Measurements from ENCODE around the gene AQP7. TPM values are rescaled to one million over a fixed set of nuclear protein-coding genes. Genes with fewer than 3 reads are reported as not detected.

AQP7 gene
- total RNA-seq, 1 experiment from 2014 or later = 2.2 TPM

DNA sequence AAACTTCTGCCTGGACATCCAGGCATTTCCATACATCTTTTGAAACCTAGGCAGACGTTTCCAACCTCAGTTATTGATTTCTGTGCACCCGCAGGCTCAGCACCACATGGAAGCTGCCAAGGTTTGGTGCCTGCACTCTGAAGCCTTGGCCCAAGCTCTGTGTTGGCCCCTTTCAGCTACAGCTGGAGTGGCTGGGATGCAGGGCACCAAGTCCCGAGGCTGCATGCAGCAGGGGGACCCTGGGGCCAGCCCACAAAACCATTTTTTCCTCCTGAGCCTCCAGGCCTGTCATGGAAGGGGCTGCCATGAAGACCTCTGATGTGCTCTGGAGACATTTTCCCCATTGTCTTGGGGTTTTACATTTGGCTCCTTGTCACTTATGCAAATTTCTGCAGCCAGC, 62.2 kb downstream of the AQP7 start:
- H3K36me3 ChIP-seq (ENCODE audit: control insufficient read depth, insufficient read depth, low read length) = peaks cover 9% of the 10 kb centered on the region
- H3K4me3 Mint-ChIP-seq (ENCODE audit: unreplicated experiment) = no peak overlapping the region
- peaks cover 29% of the 10 kb centered on the region for H3K9me3 Mint-ChIP-seq (ENCODE audit: unreplicated experiment)
- no peaks in the 10 kb centered on the region for H3K27me3 Mint-ChIP-seq (ENCODE audit: insufficient read depth, unreplicated experiment)
- peaks cover 79% of the 10 kb centered on the region for H3K36me3 Mint-ChIP-seq (ENCODE audit: insufficient read depth, unreplicated experiment)
- no peaks in the 10 kb centered on the region for H3K27me3 ChIP-seq (replicated peaks; ENCODE audit: control insufficient read depth, insufficient read depth, low read length)
- CTCF ChIA-PET = no interaction called here
- DNase-seq = peak in 1 of 2 experiments; percentile 13
- no TSS peak for BruUV-seq (replicated peaks)
- H3K9me3 ChIP-seq = peaks cover 25% of the 10 kb centered on the region
- no peak for TF ChIP-seq CTCF (IDR thresholded peaks at IDR 0.05; ENCODE audit: insufficient read depth in 1 of 2, low read depth in 1 of 2, low read length in 1 of 2, severe bottlenecking in 1 of 2, unreplicated experiment in 1 of 2)
- H3K27ac Mint-ChIP-seq (ENCODE audit: unreplicated experiment) = no peak overlapping the region
- H3K4me3 ChIP-seq (ENCODE audit: low read depth, low read length) = no peak overlapping the region
- H3K4me1 ChIP-seq = no peaks in the 10 kb centered on the region
- POLR2A ChIA-PET = no interaction called here
- H3K4me1 Mint-ChIP-seq (ENCODE audit: low read depth, unreplicated experiment) = no peaks in the 10 kb centered on the region
- intact Hi-C loops (cut with micrococcal nuclease; ENCODE audit: unreplicated experiment) = no loop called here

Other genes starting within 250 kb of the AQP7 start
- gene B4GALT1, start 235.2 kb downstream of the AQP7 start, total RNA-seq (2022) = 104 and 121 TPM in 2 replicates
- gene SPINK4, start 162.4 kb downstream of the AQP7 start, total RNA-seq (2022) = 0.97 and 2.1 TPM in 2 replicates
- gene BAG1, start 137.9 kb downstream of the AQP7 start, total RNA-seq (2022) = 51.2 and 62.1 TPM in 2 replicates
- gene CHMP5, start 137.5 kb downstream of the AQP7 start, total RNA-seq (2022) = 52.5 and 58.3 TPM in 2 replicates
- 32.6 TPM in 2 replicates for gene NFX1, start 112.1 kb downstream of the AQP7 start, total RNA-seq (2022)
- 24.1 and 24.8 TPM in 2 replicates for gene AQP3, start 45.0 kb upstream of the AQP7 start, total RNA-seq (2022)
- 47.2 and 52.1 TPM in 2 replicates for gene NOL6, start 71.4 kb upstream of the AQP7 start, total RNA-seq (2022)
- gene ANKRD18B, start 121.7 kb upstream of the AQP7 start, total RNA-seq (2022) = 2.2 and 3.9 TPM in 2 replicates